Activated CD4-positive, alpha-beta T cell treated with anti-CD3 and anti-CD28 coated beads, Interleukin-2, amount 50 U/mL, for 48 hours (primary cell): Measurements from ENCODE around the gene MPC1.
"Not testable (repeated sequence)": the region's sequence is repeated elsewhere in the genome, so short reads cannot be mapped to it uniquely, and the experiment has no call there.

ENCODE experiments used
- DNase-seq, 2 experiments: peaks; one replicate each; pipeline ENCODE4 v3.0.0-alpha.2; 2020

Gene MPC1

DNA sequence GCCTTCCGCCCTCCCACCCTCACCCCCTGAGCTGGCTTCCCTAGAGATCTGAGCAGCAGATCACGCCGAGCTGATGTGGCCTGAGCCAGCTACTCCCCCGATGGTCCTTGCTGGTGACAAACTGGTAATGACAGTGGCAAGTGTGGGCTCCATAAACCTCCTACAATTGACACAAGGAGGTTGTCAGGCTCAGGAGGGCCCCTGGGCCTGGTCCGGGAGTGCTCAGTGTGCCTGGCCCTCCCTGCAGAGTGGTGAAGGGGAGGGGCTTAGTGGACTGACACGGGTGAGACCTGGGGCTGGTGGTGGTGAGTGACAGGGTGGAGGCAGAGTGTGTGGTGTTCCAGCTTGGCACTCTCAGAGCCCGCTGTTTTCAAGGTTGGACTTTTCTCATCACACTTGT is 22.6 kb upstream of the MPC1 start:
- no peak for DNase-seq

DNA sequence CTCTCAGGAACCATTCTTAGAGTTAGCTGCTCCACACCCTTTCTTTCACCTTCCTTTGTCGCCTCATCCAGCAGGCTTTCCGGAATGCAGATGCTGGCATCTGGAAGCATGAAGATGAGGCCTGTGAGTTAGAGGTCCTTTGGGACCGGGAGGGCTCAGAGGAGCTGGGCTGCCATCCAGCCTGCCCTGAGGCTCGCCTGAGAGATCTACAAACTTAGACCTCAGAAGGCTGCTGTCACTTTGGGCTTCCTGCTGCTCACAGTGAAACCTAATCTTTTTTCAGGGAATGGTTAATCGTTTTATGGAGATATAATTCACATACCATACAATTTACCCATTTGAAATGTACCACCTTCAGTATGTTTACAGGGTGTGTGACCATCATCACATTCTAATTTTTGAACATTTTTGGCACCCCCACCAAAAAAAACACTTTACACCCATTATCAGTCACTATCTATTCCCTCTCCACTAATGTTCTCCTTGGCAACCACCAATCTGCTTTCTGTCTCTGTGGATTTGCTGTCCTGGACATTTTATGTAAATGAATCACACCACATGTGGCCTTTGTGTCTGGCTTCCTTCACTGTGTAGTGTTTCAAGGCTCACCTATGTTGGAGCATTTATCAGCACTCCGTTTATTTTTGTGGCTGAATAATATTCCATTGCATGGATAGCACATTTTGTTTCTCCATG is 20.0 kb upstream of the MPC1 start:
- DNase-seq, result no peak

DNA sequence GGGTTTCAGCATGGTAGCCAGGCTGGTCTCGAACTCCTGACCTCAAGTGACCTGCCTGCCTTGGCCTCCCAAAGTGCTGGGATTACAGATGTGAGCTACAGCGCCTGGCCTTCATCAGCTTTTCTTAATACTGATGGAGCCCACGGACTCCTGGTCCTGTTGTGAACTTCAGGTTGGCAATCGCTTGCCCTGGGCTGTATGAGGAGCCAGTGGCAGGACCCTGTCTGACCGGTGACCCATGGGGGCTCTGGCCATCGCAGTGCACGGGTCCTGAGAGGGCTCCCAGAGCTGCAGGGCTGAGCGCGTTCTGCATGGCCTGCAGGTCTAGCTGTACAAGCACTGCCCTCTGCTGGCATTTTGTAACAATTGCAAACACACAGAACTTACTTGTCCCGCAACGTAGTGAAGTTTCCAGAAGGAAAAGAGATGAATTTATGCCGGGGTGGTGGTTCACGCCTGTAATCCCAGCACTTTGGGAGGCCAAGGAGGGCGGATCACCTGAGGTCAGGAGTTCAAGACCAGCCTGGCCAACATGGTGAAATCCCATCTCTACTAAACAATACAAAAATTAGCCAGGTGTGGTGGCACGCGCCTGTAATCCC is 18.0 kb upstream of the MPC1 start:
- peak; percentile 45 to 59 for DNase-seq

DNA sequence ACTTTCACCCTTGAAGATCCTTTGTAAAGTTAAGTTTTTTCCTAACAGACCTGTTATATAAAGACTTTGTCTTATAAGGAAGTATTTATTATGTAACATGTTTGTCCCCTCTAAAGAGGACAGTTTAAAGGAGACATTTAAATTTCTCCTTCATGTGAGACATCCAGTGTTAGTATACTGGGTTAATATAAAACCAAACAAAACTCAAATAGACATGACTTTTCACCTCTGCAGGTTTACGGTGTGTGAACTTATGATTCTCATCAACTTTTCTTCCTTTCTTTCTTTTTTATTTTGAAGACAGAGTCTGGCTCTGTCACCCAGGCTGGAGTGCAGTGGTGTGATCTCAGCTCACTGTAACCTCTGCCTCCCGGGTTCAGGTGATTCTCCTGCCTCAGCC is 17.4 kb upstream of the MPC1 start:
- no peak for DNase-seq

DNA sequence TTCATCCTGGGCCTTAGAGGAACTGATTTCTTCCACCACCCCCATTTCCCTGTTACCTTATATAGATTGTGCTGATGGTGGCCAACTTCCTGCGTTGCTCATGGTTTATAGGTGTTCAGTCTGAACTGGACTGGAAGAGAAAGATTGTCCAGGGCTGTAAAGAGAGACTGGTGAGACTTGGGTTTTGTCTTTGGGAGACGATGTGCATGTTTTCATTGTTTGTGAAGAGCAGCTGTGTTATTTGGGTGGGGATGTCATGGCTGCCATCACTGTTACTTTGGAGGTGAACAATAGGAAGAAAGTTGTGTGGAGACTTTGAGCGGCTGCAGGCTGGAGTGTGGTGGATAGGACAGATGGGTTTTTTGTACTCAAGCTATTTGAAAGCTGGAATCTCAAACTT is 15.6 kb upstream of the MPC1 start:
- DNase-seq, result no peak

DNA sequence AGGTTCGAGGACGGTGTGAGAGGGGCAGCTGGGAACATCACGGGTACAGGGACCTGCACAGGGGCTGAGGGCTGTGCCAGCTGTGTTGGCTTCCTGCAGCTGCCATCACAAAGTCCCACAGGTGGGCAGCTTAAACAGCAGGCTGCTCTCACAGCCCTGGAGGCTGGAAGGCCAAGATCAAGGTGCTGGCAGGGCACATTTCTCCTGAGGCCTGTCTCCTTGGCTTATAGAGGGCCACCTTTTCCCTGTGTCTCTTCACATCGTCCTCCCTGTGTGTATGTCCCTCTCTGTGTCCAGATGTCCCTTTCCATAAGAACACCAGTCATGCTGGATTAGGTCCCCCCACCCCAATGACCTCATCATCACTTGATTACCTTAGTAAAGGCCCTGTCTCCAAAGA is 15.1 kb upstream of the MPC1 start:
- no peak for DNase-seq

DNA sequence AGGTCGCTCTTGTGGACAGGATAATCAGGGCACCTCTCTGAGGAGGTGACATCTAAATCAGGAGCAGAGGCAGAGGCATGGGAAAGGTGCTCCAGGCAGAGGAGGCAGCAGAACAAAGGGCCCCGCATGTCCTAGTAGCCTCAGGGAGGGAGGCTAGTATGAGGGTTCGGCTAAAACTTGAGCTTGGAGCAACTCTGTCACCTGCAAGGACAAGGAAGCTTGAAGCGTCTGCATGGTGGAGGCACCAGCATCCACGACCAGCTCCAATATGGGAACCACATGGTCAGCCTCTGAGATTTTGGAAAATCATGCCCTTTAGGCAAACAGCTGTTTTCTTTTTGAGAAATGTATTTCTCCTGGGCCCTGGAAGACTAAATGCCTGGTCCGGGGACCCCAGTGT is 13.0 kb upstream of the MPC1 start:
- no peak for DNase-seq

DNA sequence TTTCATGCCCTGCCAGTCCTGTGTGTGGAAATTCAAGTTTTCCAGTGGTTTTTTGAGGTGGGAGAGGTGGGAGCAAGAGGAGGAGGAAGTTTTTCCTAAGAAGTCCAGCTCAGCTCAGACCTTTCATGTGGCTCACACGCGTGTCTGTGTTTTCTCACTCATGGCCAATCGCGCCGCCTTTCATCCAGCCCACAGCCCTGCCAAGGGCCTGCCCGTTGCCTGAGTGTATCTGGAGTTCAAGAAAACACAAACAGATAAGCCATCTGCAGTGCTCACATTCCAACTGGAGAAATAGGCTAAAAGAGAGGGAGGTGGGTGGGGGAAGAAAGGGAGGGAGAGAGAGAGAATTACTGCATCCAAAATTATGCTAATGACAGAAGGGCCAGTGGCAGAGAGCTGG is 12.6 kb upstream of the MPC1 start:
- DNase-seq, result no peak

DNA sequence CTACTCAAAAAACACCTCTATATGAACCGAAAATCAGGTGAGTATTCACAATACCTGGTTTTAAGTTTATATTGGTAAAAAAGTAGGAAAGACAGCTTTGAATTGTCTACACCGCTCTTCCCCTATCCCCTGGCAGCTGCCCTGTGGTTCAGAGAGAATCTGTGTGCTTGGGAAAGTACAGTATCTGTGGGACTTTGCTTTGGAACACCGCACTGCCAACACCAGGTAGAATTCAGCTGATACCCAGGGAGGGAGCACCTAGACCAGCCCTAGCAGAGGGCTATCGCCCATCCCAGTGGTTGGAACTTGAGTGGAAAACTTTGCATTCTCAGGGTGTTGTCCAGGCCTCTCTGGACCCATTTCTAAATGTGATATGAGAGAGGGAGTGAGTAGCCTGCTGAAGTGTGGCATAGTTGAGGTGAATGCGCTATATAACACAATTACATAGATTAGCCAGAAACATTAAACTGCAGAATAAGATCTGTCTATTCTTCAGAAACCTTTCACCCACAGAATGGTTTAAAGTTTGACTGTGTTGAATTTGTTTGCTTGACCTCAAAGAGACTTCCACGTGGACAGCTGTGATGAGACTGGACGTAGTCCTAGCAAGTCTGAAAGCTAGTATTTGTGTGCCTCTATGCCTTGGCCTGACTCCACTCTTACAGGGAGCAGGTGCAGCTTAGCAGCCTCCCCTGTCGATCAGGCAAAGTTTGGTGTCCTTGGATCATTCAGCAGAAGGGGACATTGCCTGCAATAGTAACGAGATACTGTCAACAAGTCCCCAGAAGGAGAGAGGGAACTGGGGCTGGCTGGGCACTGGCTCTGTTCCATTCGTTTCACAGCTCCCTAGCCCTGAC is 11.5 kb upstream of the MPC1 start:
- no peak for DNase-seq

DNA sequence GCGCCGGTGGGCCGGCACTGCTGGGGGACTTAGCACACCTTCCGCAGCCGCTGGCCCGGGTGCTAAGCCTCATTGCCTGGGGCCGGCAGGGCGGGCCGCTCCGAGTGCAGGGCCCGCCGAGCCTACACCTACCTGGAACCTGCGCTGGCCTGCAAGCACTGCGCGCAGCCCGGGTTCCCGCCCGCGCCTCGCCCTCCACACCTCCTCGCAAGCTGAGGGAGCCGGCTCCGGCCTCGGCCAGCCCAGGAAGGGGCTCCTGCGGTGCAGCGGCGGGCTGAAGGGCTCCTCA is 10.7 kb upstream of the MPC1 start:
- no peak for DNase-seq

DNA sequence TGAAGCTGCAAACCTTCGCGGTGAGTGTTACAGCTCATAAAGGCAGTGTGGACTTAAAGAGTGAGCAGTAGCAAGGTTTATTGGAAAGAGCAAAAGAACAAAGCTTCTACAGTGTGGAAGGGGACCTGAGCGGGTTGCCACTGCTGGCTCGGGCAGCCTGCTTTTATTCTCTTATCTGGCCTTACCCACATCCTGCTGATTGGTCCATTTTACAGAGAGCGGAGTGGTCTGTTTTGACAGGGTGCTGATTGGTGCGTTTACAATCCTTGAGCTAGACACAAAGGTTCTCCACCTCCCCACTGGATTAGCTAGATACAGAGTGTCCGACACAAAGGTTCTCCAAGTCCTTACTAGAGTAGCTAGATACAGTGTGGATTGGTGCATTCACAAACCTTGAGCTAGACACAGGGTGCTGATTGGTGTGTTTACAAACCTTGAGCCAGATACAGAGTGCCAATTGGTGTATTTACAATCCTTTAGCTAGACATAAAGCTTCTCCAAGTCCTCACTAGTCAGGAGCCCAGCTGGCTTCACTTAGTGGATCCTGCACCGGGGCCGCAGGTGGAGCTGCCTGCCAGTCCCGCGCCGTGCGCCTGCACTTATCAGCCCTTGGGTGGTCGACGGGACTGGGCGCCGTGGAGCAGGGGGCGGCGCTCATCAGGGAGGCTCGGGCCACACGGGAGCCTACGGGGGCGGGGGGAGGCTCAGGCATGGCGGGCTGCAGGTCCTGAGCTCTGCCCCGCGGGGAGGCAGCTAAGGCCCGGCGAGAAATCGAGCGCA is 10.2 kb upstream of the MPC1 start:
- not testable (repeated sequence) for DNase-seq

DNA sequence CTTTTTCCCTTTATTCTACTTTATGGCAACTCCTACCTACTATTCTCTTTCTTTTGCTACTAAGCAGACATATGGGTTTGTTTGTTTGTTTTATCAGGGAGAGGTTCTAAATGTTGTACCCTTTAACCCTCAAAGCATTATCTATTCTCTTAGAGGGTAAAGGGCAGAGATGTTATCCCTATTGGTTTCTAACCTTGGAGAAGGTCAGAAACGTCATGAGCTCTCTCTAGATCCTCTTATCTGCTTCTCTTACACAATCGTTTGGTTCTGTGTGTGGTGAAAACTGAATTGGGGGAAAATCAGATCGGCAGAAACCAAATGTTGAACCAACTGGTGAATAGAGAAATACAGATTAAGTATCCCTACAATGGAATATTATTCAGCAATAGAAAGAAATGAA is 6.4 kb upstream of the MPC1 start:
- no peak for DNase-seq

DNA sequence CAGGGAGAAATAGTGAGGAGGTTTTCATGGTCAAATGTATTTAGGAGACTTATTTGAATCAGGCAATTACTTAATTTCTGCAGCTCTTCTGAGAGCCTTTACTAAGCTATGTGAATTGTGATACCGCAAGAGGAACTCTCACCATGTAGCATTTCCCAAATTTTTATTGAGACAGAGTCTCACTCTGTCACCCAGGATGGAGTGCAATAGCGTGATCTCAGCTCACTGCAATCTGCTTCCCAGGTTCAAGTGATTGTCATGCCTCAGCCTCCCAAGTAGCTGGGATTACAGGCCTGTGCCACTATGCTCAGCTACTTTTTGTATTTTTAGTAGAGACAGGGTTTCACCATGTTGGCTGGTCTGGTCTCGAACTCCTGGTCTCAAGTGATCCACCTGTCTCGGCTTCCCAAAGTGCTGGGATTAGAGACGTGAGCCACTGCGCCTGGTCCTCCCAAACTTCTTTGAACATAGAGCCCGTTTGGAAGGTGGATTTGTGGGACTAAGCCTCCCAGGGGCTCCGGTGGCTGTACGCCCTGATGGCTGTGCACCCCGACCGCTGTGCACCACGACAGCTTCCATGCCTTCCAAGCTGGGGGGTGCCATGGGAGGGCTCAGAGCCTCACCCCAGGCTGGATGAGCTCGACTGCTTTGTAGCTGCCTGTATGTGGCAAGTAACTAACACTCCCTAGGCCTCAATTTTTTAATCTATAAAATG is 5.7 kb upstream of the MPC1 start:
- DNase-seq, result no peak

DNA sequence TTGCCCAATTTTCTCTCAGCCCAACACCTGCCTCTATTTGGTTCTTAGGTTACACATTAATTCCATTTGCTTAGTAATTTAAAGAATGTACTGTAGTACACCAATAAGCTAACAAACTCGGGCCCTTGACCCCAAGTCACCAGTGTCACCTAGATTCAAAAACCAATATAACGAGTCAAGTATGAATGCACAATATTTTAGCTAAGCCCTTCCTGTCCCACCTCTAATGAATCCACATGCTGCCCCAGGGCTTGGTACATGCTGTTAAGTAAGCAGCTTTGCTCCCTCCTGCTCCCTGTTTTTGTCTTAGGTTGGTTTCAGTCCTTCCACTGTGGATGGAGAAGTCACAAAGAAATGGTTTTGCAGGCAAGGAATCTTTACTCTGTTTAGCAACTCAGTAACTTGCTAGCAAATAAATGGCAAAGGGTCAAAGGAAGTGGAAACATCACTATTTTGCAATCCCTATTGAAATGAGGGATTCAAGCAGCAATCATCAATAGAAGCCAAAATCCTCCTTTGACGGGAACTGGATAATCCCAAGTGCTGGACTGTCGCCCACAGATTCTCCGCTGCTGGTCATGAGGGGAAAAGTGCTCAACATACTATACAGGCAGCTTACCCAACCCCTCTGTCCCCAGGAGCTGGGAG is 5.0 kb upstream of the MPC1 start:
- no peak for DNase-seq

DNA sequence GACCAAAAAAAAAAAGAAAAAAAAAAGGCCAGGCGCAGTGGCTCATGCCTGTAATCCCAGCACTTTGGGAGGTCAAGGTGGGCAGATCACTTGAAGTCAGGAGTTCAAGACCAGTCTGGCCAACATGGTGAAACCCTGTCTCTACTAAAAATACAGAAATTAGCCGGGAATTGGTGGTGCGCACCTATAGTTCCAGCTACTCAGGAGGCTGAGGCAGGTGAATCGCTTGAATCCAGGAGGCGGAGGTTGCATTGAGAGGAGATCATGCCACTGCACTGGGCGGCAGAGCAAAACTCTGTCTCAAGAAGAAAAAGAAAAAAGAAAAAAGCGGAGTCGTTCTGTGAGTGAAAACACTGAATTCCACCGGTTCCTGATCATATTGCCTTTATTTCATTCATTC is 4.4 kb upstream of the MPC1 start:
- DNase-seq, result not testable (repeated sequence)

DNA sequence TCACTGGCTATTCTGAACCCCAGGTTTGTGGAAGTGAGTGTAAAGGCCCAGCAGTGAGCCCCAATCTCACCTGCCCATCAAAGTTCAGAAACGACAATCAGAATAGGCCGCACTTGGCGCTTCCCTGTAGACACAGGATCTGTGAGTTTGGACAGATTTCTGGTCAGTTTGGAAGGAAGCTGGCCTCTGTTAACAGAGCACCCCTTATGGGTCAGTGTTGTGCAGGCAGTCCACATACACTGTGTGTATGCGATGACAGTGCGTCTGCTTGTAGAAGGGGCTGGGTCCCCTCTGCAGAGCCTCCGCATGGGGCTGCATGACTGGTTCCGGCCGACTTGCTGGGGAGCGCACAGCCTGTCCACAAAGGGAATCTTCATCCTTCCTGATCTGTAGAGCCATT is 3.4 kb upstream of the MPC1 start:
- no peak for DNase-seq

DNA sequence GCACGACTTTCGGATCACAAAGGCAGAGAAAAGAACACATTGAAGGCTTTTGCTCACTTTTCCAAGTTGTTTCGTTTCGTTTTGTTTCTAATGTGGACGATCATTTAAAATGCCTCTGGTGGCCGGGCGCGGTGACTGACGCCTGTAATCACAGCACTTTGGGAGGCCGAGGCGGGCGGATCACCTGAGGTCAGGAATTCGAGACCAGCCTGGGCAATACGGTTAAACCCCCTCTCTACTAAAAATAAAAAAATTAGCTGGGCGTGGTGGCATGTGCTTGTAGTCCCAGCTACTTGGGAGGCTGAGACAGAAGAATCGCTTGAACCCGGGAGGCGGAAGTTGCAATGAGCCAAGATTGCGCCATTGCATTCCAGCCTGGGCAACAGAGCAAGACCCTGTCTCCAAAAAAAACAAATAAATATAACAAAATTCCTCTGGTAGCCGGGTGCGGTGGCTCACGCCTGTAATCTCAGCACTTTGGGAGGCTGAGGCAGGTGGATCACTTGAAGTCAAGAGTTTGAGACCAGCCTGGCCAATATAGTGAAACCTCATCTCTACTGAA is 1.1 kb upstream of the MPC1 start:
- DNase-seq, result peak; percentile 36 to 47

DNA sequence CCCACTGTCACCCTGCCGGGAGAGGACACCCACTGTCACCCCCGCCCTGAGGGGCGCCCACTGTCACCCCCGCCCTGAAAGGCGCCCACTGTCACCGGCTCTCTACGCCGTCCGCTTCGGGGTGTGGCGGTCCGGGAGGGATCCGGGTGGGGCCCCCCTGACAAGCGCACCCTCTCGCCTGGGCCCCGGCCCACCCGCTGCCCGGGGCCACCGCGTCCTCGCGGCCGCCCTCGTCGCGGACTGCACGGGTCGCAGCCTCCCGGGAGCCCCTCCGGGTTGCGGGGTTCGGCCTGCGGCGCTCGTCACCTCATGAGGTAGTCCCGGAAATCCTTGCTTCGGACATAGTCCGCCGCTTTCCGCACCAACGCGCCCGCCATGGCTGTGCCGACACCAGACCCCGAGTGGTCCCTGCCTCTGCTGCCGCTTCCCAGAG is 224 bp downstream of the MPC1 start:
- DNase-seq, result no peak

DNA sequence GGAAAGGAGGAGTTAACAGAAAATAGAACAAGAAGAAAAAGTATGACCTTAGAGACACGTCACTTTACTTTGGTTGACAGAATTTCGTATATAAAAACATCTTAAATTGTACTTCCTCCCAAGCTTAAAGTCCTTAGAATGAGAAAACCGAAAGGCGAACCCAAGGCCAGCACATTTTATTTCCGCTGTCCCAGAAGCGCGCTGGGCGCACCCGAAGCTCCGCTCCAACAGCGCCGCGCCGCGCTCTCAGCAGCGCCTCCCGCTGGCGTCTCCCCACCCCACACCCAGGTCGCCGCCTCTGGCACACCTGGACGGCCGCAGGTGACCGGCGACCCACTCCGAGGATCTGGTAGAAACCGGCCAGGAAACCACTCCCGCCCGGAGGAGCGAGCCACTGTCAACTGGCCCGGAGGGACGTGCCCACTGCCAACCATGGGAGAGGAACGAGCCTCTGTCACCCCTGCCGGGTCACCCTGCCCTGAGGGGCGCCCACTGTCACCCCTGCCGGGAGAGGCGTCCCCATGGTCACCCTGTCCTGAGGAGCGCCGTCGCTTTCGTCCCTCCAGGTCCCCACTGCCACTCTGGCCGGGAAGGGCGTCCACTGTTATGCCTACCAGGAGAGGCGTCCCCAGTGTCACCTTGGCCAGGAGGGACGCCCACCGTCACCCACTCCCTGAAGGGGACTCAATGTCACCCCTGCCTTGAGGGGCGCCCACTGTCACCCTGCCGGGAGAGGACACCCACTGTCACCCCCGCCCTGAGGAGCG is 824 bp downstream of the MPC1 start:
- peak; percentile 75 to 80 for DNase-seq

DNA sequence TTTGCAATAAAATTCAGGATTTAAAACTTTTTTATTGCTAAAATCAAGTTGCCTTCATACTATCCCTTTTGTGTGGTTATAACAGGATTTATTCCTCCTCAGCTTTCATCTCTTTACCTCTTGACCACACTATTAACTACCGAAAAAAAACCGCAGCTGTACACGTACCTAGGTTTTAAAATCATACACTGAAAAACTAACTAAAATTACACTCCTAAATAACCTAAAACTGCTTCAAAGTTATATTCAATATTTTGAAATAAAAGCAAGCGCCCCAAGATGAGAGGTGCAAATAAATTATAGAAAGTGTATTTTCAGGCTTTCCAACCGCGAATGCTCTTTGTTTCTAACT is 1.4 kb downstream of the MPC1 start:
- no peak for DNase-seq

DNA sequence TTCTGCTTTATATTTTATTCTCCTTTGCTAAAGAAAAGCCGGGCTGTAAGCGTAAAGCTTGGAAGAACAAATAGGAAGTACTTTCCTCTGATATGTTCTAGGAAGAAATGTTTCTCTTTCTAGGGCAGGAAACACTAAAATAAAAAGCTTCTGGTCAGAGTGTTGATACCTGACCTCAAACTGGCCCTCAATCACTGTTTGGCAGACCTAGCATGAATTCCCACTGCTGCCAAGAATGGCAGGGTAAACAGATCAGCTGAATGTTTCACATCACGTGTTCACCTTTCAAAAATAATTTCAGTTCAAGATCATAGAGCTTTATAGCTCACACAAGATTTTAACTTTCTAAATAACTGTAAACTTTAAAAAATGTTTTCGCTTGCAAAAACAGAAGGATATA is 2.9 kb downstream of the MPC1 start:
- DNase-seq, result no peak
